WERI-Rb-1 (cell line): Measurements from ENCODE around the gene SNX25.

ENCODE experiments used
- DNase-seq: peaks from one replicate; pipeline ENCODE4 v3.0.0-alpha.2; 2020
- H3K27ac ChIP-seq: fragments of 250-450 bp; sonication (Bioruptor Pico); 2 replicates; pipeline ENCODE4 v1.5.1; 2020; ENCODE audit warnings: mild to moderate bottlenecking, moderate library complexity
- H3K27me3 ChIP-seq: fragments of 250-450 bp; sonication (Bioruptor Pico); 2 replicates; pipeline ENCODE4 v1.5.1; 2021; ENCODE audit warnings: mild to moderate bottlenecking, low read depth, moderate library complexity; ENCODE audit not compliant: insufficient read depth, severe bottlenecking
- H3K36me3 ChIP-seq: fragments of 250-450 bp; sonication (Bioruptor Pico); 2 replicates; pipeline ENCODE4 v1.5.1; 2020; ENCODE audit warnings: mild to moderate bottlenecking, moderate library complexity
- H3K4me3 ChIP-seq: 2 replicates; pipeline ENCODE4 v1.5.1; 2011; ENCODE audit warnings: low read depth, mild to moderate bottlenecking, control low read depth, low read length
- H3K9me3 ChIP-seq: fragments of 250-450 bp; sonication (Bioruptor Pico); 2 replicates; pipeline ENCODE4 v1.5.1; 2021; ENCODE audit warnings: mild to moderate bottlenecking, moderate library complexity; ENCODE audit not compliant: severe bottlenecking
- CTCF ChIP-seq: IDR thresholded peaks from 2 replicates; pipeline ENCODE4 v1.5.1; 2011; ENCODE audit warnings: low read depth, mild to moderate bottlenecking, control low read depth, inconsistent platforms, low read length

The SNX25 gene

GRCh38 chr4:185395238-185395955, 186.0 kb downstream of the SNX25 start, which contains the start of gene LRP2BP:
TSS of gene LRP2BP (minus strand) at chr4:185395924. CDS start at chr4:185378186, 17,738 bp downstream.
- Histone ChIP-seq H3K36me3 (peaks cover 12% of the 10 kb centered on the region), H3K27me3 (no peaks in the 10 kb centered on the region), H3K27ac (peak within 1 kb of the TSS; percentile 95), H3K4me3 (peak within 1 kb of the TSS; percentile 72), H3K9me3 (no peaks in the 10 kb centered on the region)
- TF ChIP-seq CTCF = no peak
- DNase-seq = no peak

GRCh38 chr4:185395956-185396723, 186.7 kb downstream of the SNX25 start:
- Histone ChIP-seq H3K27me3 (no peaks in the 10 kb centered on the region), H3K27ac (peak overlapping the region; percentile 95)

GRCh38 chr4:185396724-185397385, 187.5 kb downstream of the SNX25 start, which contains the start of gene ANKRD37:
TSS of gene ANKRD37 (plus strand) at chr4:185396841. CDS start at chr4:185396924, 83 bp downstream.
- no peaks in the 10 kb centered on the region for H3K27me3 ChIP-seq
- peaks cover 24% of the 10 kb centered on the region for H3K36me3 ChIP-seq
- no peak for DNase-seq
- no peaks in the 10 kb centered on the region for H3K9me3 ChIP-seq
- peak within 1 kb of the TSS; percentile 95 for H3K27ac ChIP-seq
- TF ChIP-seq CTCF = no peak
- peak within 1 kb of the TSS; percentile 72 for H3K4me3 ChIP-seq

More at GRCh38 chr4:185395956-185396723, 186.7 kb downstream of the SNX25 start:
- H3K9me3 ChIP-seq = no peaks in the 10 kb centered on the region
- H3K36me3 ChIP-seq = peaks cover 18% of the 10 kb centered on the region
- peak overlapping the region; percentile 72 for H3K4me3 ChIP-seq
- no peak for TF ChIP-seq CTCF
- DNase-seq = peak; percentile 99

GRCh38 chr4:185398618-185399017, 189.2 kb downstream of the SNX25 start:
- Histone ChIP-seq H3K4me3 (no peak overlapping the region), H3K9me3 (no peaks in the 10 kb centered on the region), H3K36me3 (peaks cover 36% of the 10 kb centered on the region), H3K27me3 (no peaks in the 10 kb centered on the region), H3K27ac (no peak overlapping the region)
- no peak for TF ChIP-seq CTCF
- no peak for DNase-seq

- no peak for DNase-seq
- peaks cover 36% of the 10 kb centered on the region for H3K36me3 ChIP-seq
- H3K4me3 ChIP-seq = no peak overlapping the region
- H3K27ac ChIP-seq = no peak overlapping the region
- no peaks in the 10 kb centered on the region for H3K9me3 ChIP-seq
- H3K27me3 ChIP-seq = no peaks in the 10 kb centered on the region
- TF ChIP-seq CTCF = no peak
Observed at GRCh38 chr4:185399466-185399865, 190.1 kb downstream of the SNX25 start.
